HG03066 (cell line): Measurements from ENCODE around the gene FBXL15.

Experiments
- ATAC-seq: cut with Tn5 transposase; IDR thresholded peaks from one replicate; pipeline ENCODE4 v1.9.1; 2021; ENCODE audit warnings: low read depth; ENCODE audit not compliant: unreplicated experiment

FBXL15 gene

DNA sequence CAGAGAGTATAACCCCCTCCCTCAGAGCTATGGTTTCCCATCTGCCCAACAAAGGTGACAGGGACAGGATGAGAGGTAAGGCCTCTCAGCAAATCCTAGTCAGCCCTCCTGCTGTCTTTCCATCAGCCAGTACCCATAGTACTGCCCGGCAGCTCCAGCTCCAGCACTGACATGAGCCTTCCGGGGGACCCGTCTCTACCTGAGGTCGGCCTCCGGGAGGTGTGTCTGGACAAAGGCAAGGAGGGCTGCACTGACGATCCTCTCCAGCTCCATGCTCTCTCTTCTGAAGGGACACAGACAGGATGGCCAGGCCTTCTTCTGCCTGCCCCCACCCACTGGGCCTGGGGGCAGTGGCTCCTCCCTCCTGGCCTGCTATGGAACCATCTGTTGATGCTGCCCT, 4.3 kb downstream of the FBXL15 start:
- no peak for ATAC-seq

- no peak for ATAC-seq
Measured at GRCh38 chr10:102425444-102425843, 4.8 kb downstream of the FBXL15 start.

DNA sequence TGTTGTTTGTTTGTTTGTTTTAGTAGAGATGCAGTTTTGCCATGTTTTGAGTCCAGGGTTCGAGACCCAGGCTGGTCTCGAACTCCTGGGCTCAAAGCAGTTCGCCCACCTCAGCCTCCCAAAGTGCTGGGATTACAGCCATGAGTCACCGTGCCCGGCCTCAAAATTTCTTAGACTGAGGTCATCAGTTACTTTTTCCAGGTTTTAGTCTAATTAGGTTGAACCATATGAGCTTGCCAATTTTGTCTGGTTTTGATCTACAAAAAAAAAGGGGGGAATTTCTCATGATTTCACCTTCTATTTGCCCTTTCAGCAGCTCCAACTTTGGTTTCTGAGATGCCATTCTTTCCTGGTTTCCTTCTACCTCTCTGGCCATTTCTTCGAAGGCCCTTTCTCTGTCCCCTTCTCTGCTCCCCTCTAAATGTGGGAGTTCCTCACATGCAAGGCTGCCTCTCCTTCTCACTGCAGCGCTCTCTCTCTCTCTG, 6.2 kb downstream of the FBXL15 start:
- ATAC-seq, result no peak

DNA sequence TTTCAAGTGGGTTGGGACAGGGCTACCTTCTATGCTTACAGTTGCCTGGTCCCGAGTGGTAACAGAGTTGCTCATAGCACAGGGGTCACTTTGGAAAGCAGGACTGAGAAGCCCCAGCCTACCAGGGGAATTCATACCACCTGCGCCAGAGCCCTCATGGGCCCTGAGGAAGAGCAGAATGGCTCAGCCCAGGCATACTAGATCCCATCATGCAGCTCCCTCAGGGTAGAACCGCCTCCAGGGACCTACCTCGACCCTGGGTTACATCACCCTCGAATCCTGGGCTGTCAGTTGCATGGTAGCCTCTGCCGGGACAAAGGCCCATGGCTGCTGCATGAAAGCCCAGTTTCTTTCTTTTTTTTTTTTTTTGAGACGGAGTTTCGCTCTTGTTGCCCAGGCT, 8.8 kb downstream of the FBXL15 start:
- no peak for ATAC-seq

- no peak for ATAC-seq
Measured at GRCh38 chr10:102431452-102432124, 11.0 kb downstream of the FBXL15 start.

- peak; percentile 87 for ATAC-seq
Measured at GRCh38 chr10:102432162-102432950, 11.7 kb downstream of the FBXL15 start, which contains the start of gene CUEDC2. Gene CUEDC2, minus strand, starts transcription at chr10:102432574. Its CDS starts 7,386 bp downstream, at chr10:102425188.

DNA sequence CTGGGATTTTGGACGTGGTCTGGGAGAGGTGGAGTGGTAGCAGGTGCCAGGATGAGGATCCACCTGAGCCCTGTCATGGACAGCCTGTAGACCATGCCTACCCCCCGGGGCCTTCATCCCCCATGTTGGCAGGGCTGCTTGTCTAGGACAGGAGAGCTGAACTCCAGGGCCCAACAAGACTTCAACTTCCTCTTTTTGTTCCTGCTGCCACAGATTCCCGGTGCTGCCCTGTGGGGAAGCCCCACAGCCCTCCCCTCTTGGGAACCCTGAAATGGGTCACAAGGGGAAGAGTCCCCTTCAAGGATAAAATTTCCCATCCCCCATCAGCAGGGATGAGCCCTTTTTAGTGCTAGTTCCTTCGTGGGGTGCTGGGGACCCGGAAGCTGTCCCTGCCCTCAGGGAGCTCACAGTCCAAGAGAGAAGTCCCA, 13.0 kb downstream of the FBXL15 start:
- no peak for ATAC-seq

GRCh38 chr10:102434394-102435132, 13.9 kb downstream of the FBXL15 start:
- ATAC-seq, result no peak

GRCh38 chr10:102435133-102435497, 14.5 kb downstream of the FBXL15 start:
- ATAC-seq, result no peak

DNA sequence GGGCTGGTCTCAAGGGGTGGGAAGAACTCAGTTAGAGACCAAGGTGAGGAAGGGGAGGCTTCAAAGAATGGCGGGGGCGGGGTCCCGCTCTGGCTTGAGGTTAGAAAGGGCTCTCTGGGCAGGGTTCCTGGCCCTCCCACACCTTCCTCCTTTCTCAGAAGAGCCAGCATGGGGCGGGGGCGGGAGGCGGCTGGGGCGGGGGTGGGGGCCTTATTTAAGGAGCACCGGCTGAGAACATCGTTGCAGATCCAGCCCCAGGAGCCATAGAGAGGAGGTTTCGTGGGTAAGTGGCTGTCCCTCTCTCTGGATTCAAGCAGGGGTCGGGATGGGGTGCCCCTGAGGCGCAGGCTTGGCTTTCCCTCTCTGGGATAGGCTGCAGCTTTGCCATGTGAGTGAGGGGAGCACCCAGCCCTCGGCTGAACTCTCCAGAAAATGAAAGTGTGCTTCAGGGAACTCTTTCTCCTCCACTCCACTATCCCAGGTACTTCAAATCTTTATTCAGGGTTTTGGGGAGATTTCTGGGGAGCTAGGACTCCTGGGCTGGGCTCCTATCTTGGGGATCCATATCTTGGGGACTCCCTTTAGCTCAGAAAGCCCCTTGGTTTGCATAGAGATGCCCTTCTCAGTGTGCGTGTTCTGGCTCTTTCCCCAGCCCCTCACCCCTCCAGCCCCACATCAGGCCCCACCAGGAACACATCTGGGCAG, 15.0 kb downstream of the FBXL15 start:
- no peak for ATAC-seq

DNA sequence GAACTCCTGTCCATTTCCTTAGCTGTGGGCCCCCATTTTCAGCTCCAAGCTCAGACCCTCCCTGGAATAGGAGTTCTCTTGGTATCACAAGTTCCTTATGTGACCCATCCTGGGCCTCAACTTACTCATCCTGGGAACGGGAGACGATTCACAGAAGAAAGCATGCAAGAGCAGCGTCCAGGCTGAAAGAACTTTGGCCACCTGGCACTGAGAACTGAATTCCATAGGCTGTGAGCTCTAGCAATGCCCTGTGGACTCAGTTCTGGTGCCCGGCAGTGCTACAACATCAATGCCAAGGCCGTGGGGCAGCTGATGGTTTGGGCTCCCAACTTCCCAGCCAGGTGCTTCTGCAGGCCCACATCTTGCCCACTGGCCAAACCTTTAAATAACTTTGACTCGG, 15.7 kb downstream of the FBXL15 start:
- ATAC-seq, result no peak

- no peak for ATAC-seq
Measured at GRCh38 chr10:102437515-102437914, 16.9 kb downstream of the FBXL15 start.

- ATAC-seq, result no peak
Measured at GRCh38 chr10:102438374-102438773, 17.7 kb downstream of the FBXL15 start.

- ATAC-seq, result no peak
Measured at GRCh38 chr10:102444851-102445250, 24.2 kb downstream of the FBXL15 start.

DNA sequence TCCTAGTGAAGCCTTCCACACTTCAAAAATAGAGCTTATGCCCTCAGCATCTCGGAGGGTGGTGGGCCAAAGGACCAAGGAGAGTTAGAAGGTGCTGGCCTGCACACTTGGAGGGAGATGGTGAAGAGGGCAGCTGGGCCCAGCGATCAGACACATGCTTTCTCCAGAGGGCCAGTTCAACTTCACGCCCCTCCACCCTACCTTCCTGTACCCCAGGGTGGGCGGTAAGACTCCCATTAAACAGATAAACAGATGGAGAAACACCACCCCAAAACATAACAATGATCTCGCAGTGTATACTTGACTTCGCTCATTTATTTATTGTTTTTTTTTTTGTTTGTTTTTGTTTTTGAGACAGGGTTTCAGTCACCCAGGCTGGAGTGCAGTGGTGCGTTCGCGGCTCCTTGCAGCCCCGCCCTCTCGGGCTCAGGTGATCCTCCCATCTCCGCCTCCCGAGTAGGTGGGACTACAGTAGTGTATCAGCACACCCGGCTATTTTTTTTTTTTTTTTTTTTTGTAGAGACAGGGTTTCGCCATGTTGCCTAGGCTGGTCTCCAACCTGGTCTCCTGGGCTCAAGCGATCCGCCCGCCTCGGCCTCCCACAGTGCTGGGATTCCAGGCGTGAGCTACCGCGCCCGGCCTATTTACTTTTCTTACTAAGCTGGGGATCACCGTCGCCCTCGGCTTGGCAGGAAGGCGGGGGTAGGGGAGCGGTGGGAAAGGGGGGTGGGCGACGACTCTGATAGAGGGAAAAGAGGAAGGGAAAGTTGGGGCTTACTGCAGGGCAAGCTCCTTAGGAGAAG, 28.9 kb downstream of the FBXL15 start:
- peak; percentile 51 for ATAC-seq

DNA sequence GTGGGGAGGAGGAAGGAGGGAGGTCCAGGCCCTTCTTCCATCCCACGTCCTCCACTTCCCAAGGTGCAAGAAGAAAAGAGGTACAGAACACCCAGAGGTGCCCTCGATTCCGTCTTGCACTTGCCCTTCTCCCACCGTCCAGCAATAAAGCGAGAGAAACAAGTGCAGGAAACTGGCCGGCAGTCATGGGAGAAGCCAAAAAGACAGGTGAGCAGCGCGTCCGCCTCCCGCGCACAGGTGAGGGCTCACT, 29.4 kb downstream of the FBXL15 start:
- ATAC-seq, result no peak

- ATAC-seq, result peak; percentile 62
Measured at GRCh38 chr10:102450374-102451104, 29.9 kb downstream of the FBXL15 start.

- ATAC-seq, result no peak
Measured at GRCh38 chr10:102451105-102451969, 30.7 kb downstream of the FBXL15 start, which contains the start of gene C10orf95. Gene C10orf95, minus strand, starts transcription at chr10:102451543. Its CDS starts 450 bp downstream, at chr10:102451093.
